Measurements from ENCODE around the gene ATP13A4.
A peak's percentile ranks its signal among the peaks of the same experiment; 100 is the strongest.

ATP13A4 gene

GRCh38 chr3:193391902-193392301, 162.8 kb downstream of the ATP13A4 start:
- no peak for DNase-seq

GRCh38 chr3:193389335-193389734, 165.4 kb downstream of the ATP13A4 start:
- DNase-seq = peak; percentile 88

- DNase-seq = no peak
These were observed 166.3 kb downstream of the ATP13A4 start for GRCh38 chr3:193388361-193388760.

- DNase-seq = no peak
These were observed 167.1 kb downstream of the ATP13A4 start for GRCh38 chr3:193387596-193387995.

- DNase-seq = no peak
These were observed 176.0 kb downstream of the ATP13A4 start, which contains the start of gene ATP13A5 for GRCh38 chr3:193378706-193379105. Gene ATP13A5, minus strand, starts transcription at chr3:193378753. Its CDS starts 28 bp downstream, at chr3:193378725.

- DNase-seq = no peak
These were observed 177.1 kb downstream of the ATP13A4 start for GRCh38 chr3:193377591-193377990.

GRCh38 chr3:193375614-193376013, 179.1 kb downstream of the ATP13A4 start:
- DNase-seq = no peak

- no peak for DNase-seq
These were observed 181.9 kb downstream of the ATP13A4 start for GRCh38 chr3:193372783-193373182.

GRCh38 chr3:193367868-193368267, 186.8 kb downstream of the ATP13A4 start:
- DNase-seq = no peak

- DNase-seq = no peak
These were observed 197.4 kb downstream of the ATP13A4 start for GRCh38 chr3:193357291-193357690.

GRCh38 chr3:193354423-193354822, 200.3 kb downstream of the ATP13A4 start:
- no peak for DNase-seq

Measured in NCI-H345 (cell line).